AG04450 (cell line): ENCODE measurements around the gene PHAF1. TPM values are rescaled to one million over a fixed set of nuclear protein-coding genes. Genes with fewer than 3 reads are reported as not detected.
A peak's percentile ranks its signal among the peaks of the same experiment; 100 is the strongest.

Experiments used
- CTCF ChIA-PET: fragments of 300-600, 350-600 bp; formaldehyde crosslinking; extraction: SDS; loops from one replicate; lab custom pipeline; 2022; ENCODE audit warnings: antibody characterized with exemption, inconsistent platforms; lab: Charles Lee
- POLR2A ChIA-PET: fragments of 350-600 bp; formaldehyde crosslinking; extraction: SDS; loops from one replicate; lab custom pipeline; 2021; ENCODE audit warnings: antibody characterized with exemption, inconsistent platforms; lab: Yijun Ruan, JAX
- DNase-seq: peaks from one replicate; pipeline ENCODE4 v3.0.0-alpha.2; 2011; ENCODE audit warnings: low read depth, low spot score
- H3K27ac ChIP-seq: one replicate; pipeline ENCODE4 v1.5.1; 2012; ENCODE audit warnings: low read depth, low read length, control low read depth
- H3K27me3 ChIP-seq: one replicate; pipeline ENCODE4 v1.6.0; 2012; ENCODE audit warnings: low read length; ENCODE audit not compliant: control insufficient read depth, insufficient read depth
- H3K4me3 ChIP-seq: 2 replicates; pipeline ENCODE4 v1.5.1; 2011; ENCODE audit warnings: mild to moderate bottlenecking, low read depth, low read length, control low read depth
- H3K9me3 ChIP-seq: 2 replicates; pipeline ENCODE4 v1.5.1; 2012; ENCODE audit warnings: low read length; ENCODE audit not compliant: control insufficient read depth, insufficient read depth
- polyA plus RNA-seq: library from polyadenylated mRNA; depleted of rRNA; stranded (reverse); fragments of >200 nt; gene quantifications from 2 replicates; pipeline ENCODE4 v1.2.3, GENCODE V29; 2011
- TF ChIP-seq, protein P1 (sequence below): IDR thresholded peaks from 2 replicates; pipeline ENCODE4 v1.5.1; 2011; ENCODE audit warnings: low read depth, low read length, control low read depth, inconsistent platforms

PHAF1 gene
- polyA plus RNA-seq, 1 experiment = 26.1 TPM

GRCh38 chr16:67190448-67191399 is 81.0 kb downstream of the PHAF1 start:
- Histone ChIP-seq H3K9me3 (no peaks in the 10 kb centered on the region; the same call in 1 of the 2 replicates), H3K27me3 (no peaks in the 10 kb centered on the region), H3K4me3 (no peak overlapping the region), H3K27ac (no peak overlapping the region)
- CTCF ChIA-PET = interaction anchor here (2.2 kb wide), 1 partner anchor 237 kb away, joined by 7 read pairs; no protein-coding TSS in a partner anchor
- DNase-seq = peak; percentile 33
- POLR2A ChIA-PET = no interaction called here
- TF ChIP-seq, protein P1, sequence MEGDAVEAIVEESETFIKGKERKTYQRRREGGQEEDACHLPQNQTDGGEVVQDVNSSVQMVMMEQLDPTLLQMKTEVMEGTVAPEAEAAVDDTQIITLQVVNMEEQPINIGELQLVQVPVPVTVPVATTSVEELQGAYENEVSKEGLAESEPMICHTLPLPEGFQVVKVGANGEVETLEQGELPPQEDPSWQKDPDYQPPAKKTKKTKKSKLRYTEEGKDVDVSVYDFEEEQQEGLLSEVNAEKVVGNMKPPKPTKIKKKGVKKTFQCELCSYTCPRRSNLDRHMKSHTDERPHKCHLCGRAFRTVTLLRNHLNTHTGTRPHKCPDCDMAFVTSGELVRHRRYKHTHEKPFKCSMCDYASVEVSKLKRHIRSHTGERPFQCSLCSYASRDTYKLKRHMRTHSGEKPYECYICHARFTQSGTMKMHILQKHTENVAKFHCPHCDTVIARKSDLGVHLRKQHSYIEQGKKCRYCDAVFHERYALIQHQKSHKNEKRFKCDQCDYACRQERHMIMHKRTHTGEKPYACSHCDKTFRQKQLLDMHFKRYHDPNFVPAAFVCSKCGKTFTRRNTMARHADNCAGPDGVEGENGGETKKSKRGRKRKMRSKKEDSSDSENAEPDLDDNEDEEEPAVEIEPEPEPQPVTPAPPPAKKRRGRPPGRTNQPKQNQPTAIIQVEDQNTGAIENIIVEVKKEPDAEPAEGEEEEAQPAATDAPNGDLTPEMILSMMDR = no peak

DNA sequence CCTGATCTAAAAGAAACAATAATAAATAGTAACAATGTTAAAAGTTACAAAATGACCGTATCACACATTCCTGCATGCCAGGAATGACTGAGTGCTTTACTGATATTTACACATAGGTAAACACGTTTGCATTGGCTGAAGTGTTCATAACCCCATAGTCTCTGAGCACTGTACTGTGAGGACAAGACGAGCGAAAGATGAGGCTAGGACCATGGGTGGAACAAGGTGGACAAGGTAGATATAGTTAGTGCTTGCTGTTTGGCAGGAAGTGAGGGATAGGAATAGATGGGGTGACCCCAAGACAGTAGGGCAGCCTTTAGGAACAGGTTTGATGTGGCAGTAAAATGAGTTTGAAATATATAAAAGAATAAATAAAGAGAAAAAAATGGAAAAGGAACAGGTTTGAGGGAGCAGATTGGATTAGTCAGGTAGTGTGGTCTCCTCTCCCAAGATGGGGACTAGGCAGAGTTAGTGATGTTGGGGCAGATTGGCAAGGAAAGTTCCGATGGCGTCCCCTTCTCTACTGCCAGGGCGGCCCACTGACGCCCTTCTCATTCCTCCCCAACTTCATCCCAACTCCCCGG is 81.8 kb downstream of the PHAF1 start:
- H3K27ac ChIP-seq = peak overlapping the region; percentile 21
- TF ChIP-seq, protein P1 = no peak
- no peaks in the 10 kb centered on the region for H3K27me3 ChIP-seq
- DNase-seq = no peak
- peak overlapping the region; percentile 55 for H3K4me3 ChIP-seq
- no peaks in the 10 kb centered on the region; the same call in 1 of the 2 replicates for H3K9me3 ChIP-seq
- ChIA-PET POLR2A (no interaction called here), CTCF (no interaction called here)

GRCh38 chr16:67191995-67192681 is 82.4 kb downstream of the PHAF1 start, which contains the start of gene E2F4:
E2F4 (plus strand) TSS chr16:67192155; CDS start chr16:67192228, 73 bp downstream.
- ChIA-PET CTCF (no interaction called here), POLR2A (no interaction called here)
- TF ChIP-seq, protein P1 = no peak
- peak; percentile 76 for DNase-seq
- no peaks in the 10 kb centered on the region; the same call in 1 of the 2 replicates for H3K9me3 ChIP-seq
- peak within 1 kb of the TSS; percentile 39 for H3K27ac ChIP-seq
- H3K27me3 ChIP-seq = no peaks in the 10 kb centered on the region
- H3K4me3 ChIP-seq = peak within 1 kb of the TSS; percentile 98

GRCh38 chr16:67192781-67193361 is 83.1 kb downstream of the PHAF1 start:
- Histone ChIP-seq H3K9me3 (no peaks in the 10 kb centered on the region; the same call in 1 of the 2 replicates), H3K27me3 (no peaks in the 10 kb centered on the region), H3K27ac (no peak overlapping the region), H3K4me3 (peak overlapping the region; percentile 98)
- ChIA-PET POLR2A (no interaction called here), CTCF (interaction anchor here (0.9 kb wide), 1 partner anchor 288 kb away, joined by 3 read pairs; the partner anchor contains the start of gene ATP6V0D1)
- TF ChIP-seq, protein P1 = no peak
- DNase-seq = no peak
